Endothelial cell of umbilical vein (primary cell): ENCODE results near the gene FOXP1. TPM values are rescaled to one million over a fixed set of nuclear protein-coding genes. Genes with fewer than 3 reads are reported as not detected.

Experiments
- BruUV-seq: library from RNA; stranded (reverse); fragments of 400-500 nt; replicated peaks from 2 replicates; lab custom pipeline; 2021; lab: Mats Ljungman, UMichigan
- CTCF ChIA-PET: fragments of 300-600, 350-600 bp; sonication (Branson Sonifier 250); formaldehyde crosslinking; loops from one replicate; lab custom pipeline; 2021; ENCODE audit warnings: antibody characterized with exemption, inconsistent platforms; lab: Charles Lee
- POLR2A ChIA-PET: fragments of 300-600, 350-600 bp; sonication (Branson Sonifier 250); formaldehyde crosslinking; loops from one replicate; lab custom pipeline; 2021; ENCODE audit warnings: antibody characterized with exemption, inconsistent platforms; lab: Charles Lee
- DNase-seq: peaks from one replicate; pipeline ENCODE4 v3.0.0-alpha.2; 2011; ENCODE audit warnings: low read depth, low spot score
- FAIRE-seq: peaks from 2 replicates; lab custom pipeline; 2011; peaks lifted over from hg19 to GRCh38; lab: Jason Lieb, UNC
- H2AFZ ChIP-seq: 2 replicates; pipeline ENCODE4 v1.6.0; 2012; ENCODE audit warnings: low read depth, low read length, control low read depth, inconsistent platforms
- H3K27ac ChIP-seq: 2 replicates; pipeline ENCODE4 v1.5.1; 2011; ENCODE audit warnings: low read depth, mild to moderate bottlenecking, control low read depth, low read length, moderate library complexity; ENCODE audit not compliant: insufficient read depth
- H3K27me3 ChIP-seq, 2 experiments: 2 replicates each; pipeline versions ENCODE4 v1.6.0 to v1.6.1; 2011; ENCODE audit warnings: low read length in 2 of 2, mixed read lengths in 1 of 2; ENCODE audit not compliant: control insufficient read depth in 2 of 2, insufficient read depth in 2 of 2
- H3K36me3 ChIP-seq, 2 experiments: 2 replicates in 1 of 2; 3 replicates in 1 of 2; pipeline ENCODE4 v1.5.1; 2011; ENCODE audit warnings: low read length in 2 of 2, mild to moderate bottlenecking in 1 of 2, moderate library complexity in 1 of 2; ENCODE audit not compliant: control insufficient read depth in 2 of 2, insufficient read depth in 2 of 2; ENCODE audit errors: extremely low read depth in 1 of 2
- H3K4me1 ChIP-seq: 3 replicates; pipeline ENCODE4 v1.5.1; 2011; ENCODE audit warnings: mild to moderate bottlenecking, low read length; ENCODE audit not compliant: control insufficient read depth, insufficient read depth; ENCODE audit errors: extremely low read depth
- H3K4me2 ChIP-seq: 2 replicates; pipeline ENCODE4 v1.6.1; 2011; ENCODE audit warnings: low read length, control low read depth, mixed read lengths; ENCODE audit not compliant: insufficient read depth
- H3K4me3 ChIP-seq, 3 experiments: fragments of 200-600 bp in 1 of 3; sonication (generic), shearing (Covaris generic) in 1 of 3; replicated peaks in 1 of 3; 2 replicates each; pipeline ENCODE4 v1.5.1; 2011 to 2016; ENCODE audit warnings: control low read depth in 3 of 3, low read length in 3 of 3, mild to moderate bottlenecking in 2 of 3, inconsistent platforms in 1 of 3, low read depth in 1 of 3, moderate library complexity in 1 of 3; ENCODE audit not compliant: insufficient read depth in 1 of 3
- H3K79me2 ChIP-seq: 2 replicates; pipeline ENCODE4 v1.6.0; 2012; ENCODE audit warnings: low read length, inconsistent platforms; ENCODE audit not compliant: control insufficient read depth, insufficient read depth
- H3K9ac ChIP-seq: replicated peaks from 2 replicates; pipeline ENCODE3; 2011; ENCODE audit warnings: low read length, control low read depth; ENCODE audit not compliant: insufficient read depth; ENCODE audit errors: extremely low read depth
- H3K9me1 ChIP-seq: replicated peaks from 3 replicates; pipeline ENCODE4 v1.6.0; 2011; ENCODE audit warnings: mild to moderate bottlenecking, low read length; ENCODE audit not compliant: control insufficient read depth, insufficient read depth; ENCODE audit errors: extremely low read depth
- H3K9me3 ChIP-seq: replicated peaks from 2 replicates; pipeline ENCODE4 v1.5.1; 2012; ENCODE audit warnings: low read length, inconsistent platforms; ENCODE audit not compliant: control insufficient read depth, insufficient read depth
- H4K20me1 ChIP-seq: replicated peaks from 2 replicates; pipeline ENCODE3; 2011; ENCODE audit warnings: mild to moderate bottlenecking, low read length; ENCODE audit not compliant: control insufficient read depth, insufficient read depth; ENCODE audit errors: extremely low read depth
- CTCF ChIP-seq, 2 donors: IDR thresholded peaks; 1 replicate in 1 of 2; 2 replicates in 1 of 2; pipeline ENCODE4 v1.5.1; 2011; ENCODE audit warnings: low read length in 2 of 2, mild to moderate bottlenecking in 2 of 2, moderate library complexity in 2 of 2, control low read depth in 1 of 2, inconsistent platforms in 1 of 2, low read depth in 1 of 2; ENCODE audit not compliant: insufficient read depth in 1 of 2; ENCODE audit errors: extremely low read depth in 1 of 2
- EZH2 ChIP-seq: IDR thresholded peaks from 2 replicates; pipeline ENCODE4 v1.6.1; 2012; ENCODE audit warnings: borderline replicate concordance, low read depth, mild to moderate bottlenecking, moderate library complexity, low read length, inconsistent platforms; ENCODE audit not compliant: severe bottlenecking
- FOS ChIP-seq: IDR thresholded peaks from 2 replicates; pipeline ENCODE4 v1.6.1; 2011; ENCODE audit warnings: mild to moderate bottlenecking, low read length, moderate library complexity, borderline replicate concordance; ENCODE audit not compliant: insufficient read depth
- GATA2 ChIP-seq: IDR thresholded peaks from 2 replicates; pipeline ENCODE4 v1.7.0; 2011; ENCODE audit warnings: low read depth, mild to moderate bottlenecking, moderate library complexity, mixed read lengths, low read length; ENCODE audit not compliant: insufficient read length, insufficient read depth
- JUN ChIP-seq: IDR thresholded peaks from 2 replicates; pipeline ENCODE4 v1.6.1; 2011; ENCODE audit warnings: borderline replicate concordance, low read depth; ENCODE audit not compliant: insufficient read length, insufficient read depth
- MAX ChIP-seq: IDR thresholded peaks from 2 replicates; pipeline ENCODE4 v1.6.1; 2011; ENCODE audit not compliant: insufficient read depth, insufficient read length
- MYC ChIP-seq: IDR thresholded peaks from one replicate; pipeline ENCODE4 v1.6.1; 2011; ENCODE audit warnings: mild to moderate bottlenecking, low read depth, low read length
- POLR2A ChIP-seq: IDR thresholded peaks from 2 replicates; pipeline ENCODE4 v1.6.1; 2012; ENCODE audit warnings: low read depth, mild to moderate bottlenecking, control low read depth, low read length
- POLR2AphosphoS5 ChIP-seq: IDR thresholded peaks from 2 replicates; pipeline ENCODE4 v1.6.1; 2012; ENCODE audit warnings: low read depth, mild to moderate bottlenecking, control low read depth, low read length, moderate library complexity; ENCODE audit not compliant: insufficient read depth
- dilution Hi-C: fragments of 300-500 bp; cut with MboI; formaldehyde crosslinking; loops from one replicate; pipeline ENCODE4 v1.15.0; 2019; ENCODE audit warnings: low sequenced_read_pairs; ENCODE audit not compliant: extremely low pct_ligation_motif_present
- intact Hi-C: fragments of 100-400 bp; cut with micrococcal nuclease; formaldehyde crosslinking; loops from one replicate; pipeline ENCODE4 v1.10.0; 2022
- polyA plus RNA-seq, 4 experiments: library from polyadenylated mRNA; depleted of rRNA in 3 of 4; stranded (reverse) in 3 of 4; unstranded in 1 of 4; fragments of >200 nt; gene quantifications; 2 replicates each; pipeline versions ENCODE4 v1.2.1 to v1.2.3, GENCODE V29; 2011 to 2012; ENCODE audit warnings: missing spikeins in 1 of 4
- total RNA-seq: library from RNA; stranded (reverse); gene quantifications from 2 replicates; pipeline ENCODE4 v1.2.3, GENCODE V29; 2021

FOXP1 gene
- total and polyA plus RNA-seq, 2 donors (not counting 3 experiments of a cell fraction or from before 2014, with no cell fraction given): 41.0 to 107 TPM

- Histone ChIP-seq H3K79me2 (no peaks in the 10 kb centered on the region), H4K20me1 (no peaks in the 10 kb centered on the region), H3K4me3 (no peak overlapping the region), H3K27ac (no peak overlapping the region), H3K36me3 (no peaks in the 10 kb centered on the region), H3K4me1 (peaks cover 20% of the 10 kb centered on the region), H2AFZ (no peak overlapping the region), H3K27me3 (no peaks in the 10 kb centered on the region), H3K9me1 (no peaks in the 10 kb centered on the region), H3K4me2 (no peak overlapping the region), H3K9ac (no peak overlapping the region), H3K9me3 (no peaks in the 10 kb centered on the region)
- ChIA-PET POLR2A (no interaction called here), CTCF (no interaction called here)
- no TSS peak for BruUV-seq
- FAIRE-seq: no peak
- DNase-seq: no peak
- dilution Hi-C loops (no loop called here), intact Hi-C loops (no loop called here)
- TF ChIP-seq POLR2AphosphoS5 (no peak), EZH2 (no peak), MYC (no peak), FOS (no peak), MAX (no peak), POLR2A (no peak), CTCF (IDR thresholded peaks at IDR 0.05; ENCODE audit: extremely low read depth in 1 of 2, insufficient read depth in 1 of 2, low read depth in 1 of 2, low read length in 2 of 2) (no peak), GATA2 (no peak), JUN (no peak)
Observed at GRCh38 chr3:71446734-71447133, 136.8 kb downstream of the FOXP1 start.
